HG03280 (cell line): Measurements from ENCODE around the gene COMMD9.

Experiments
- ATAC-seq: cut with Tn5 transposase; IDR thresholded peaks from one replicate; pipeline ENCODE4 v1.9.1; 2021; ENCODE audit warnings: mild to moderate bottlenecking, moderate library complexity; ENCODE audit not compliant: unreplicated experiment

The COMMD9 gene

GRCh38 chr11:36258730-36259360, 30.4 kb downstream of the COMMD9 start:
- no peak for ATAC-seq

DNA sequence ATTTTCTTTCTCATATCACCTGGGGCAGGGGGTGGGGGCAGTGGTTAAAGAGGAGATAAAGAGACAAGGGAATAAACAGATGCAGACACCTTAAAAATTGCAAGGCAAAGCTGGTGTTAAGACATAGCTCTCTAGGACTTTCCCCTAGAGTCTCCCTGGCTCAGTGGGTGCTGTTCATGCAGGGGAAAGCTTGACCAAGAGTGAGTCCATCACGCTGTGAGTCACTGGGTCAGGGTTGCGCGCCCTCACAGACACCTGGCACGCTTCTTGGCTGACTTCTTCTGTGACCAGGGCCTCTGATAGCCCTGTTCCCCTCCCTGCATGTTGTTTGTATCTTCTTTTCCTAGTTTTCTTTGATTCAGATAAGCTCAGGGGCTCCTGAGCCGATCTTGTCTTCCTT, 31.9 kb downstream of the COMMD9 start:
- no peak for ATAC-seq

GRCh38 chr11:36254713-36255112, 34.5 kb downstream of the COMMD9 start:
- no peak for ATAC-seq

DNA sequence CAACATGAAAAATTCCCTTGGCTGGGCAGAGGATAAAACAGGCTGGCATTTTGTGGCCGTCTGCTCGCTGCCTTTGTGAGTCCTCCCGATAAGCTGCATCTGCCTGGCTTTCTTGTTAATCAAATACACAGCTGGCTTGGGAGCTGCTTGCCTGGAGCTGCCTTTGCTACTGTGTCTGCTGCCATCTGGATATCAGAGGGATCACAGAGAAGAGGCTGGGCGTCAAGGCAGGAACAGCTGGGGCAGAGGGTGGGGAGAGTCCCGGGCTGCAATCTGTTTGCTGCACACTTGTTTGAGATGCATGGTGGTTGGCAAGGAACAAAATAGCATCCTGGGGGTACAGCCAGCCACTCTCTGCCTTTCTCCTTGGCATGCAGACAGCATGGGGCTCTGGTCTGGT, 36.0 kb downstream of the COMMD9 start:
- ATAC-seq, result no peak

GRCh38 chr11:36251823-36252222, 37.4 kb downstream of the COMMD9 start:
- no peak for ATAC-seq

GRCh38 chr11:36249246-36249645, 40.0 kb downstream of the COMMD9 start:
- no peak for ATAC-seq

DNA sequence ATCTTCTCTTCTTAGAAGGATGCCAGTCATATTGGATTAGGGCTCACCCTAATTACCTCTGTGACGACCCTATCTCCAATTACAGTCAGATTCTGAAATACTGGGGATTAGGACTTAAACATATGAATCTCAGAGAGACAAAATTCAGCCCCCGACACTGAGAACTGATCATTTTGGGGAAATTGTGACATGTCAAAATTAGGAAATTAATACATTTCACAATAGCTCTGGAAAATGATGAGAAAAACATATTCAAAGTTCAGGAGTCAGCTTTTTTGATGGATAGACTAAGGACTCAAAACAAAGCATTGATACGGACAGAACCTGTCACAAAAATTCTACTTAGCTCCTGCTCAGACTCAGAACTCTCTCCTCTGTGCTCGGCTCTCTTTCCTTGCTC, 40.8 kb downstream of the COMMD9 start:
- no peak for ATAC-seq

GRCh38 chr11:36247493-36247892, 41.7 kb downstream of the COMMD9 start:
- ATAC-seq, result no peak

- no peak for ATAC-seq
Observed at GRCh38 chr11:36243641-36244040, 45.6 kb downstream of the COMMD9 start.

GRCh38 chr11:36241497-36241896, 47.7 kb downstream of the COMMD9 start:
- no peak for ATAC-seq

- ATAC-seq, result no peak
Observed at GRCh38 chr11:36240801-36241200, 48.4 kb downstream of the COMMD9 start.

GRCh38 chr11:36240173-36240572, 49.1 kb downstream of the COMMD9 start:
- no peak for ATAC-seq

DNA sequence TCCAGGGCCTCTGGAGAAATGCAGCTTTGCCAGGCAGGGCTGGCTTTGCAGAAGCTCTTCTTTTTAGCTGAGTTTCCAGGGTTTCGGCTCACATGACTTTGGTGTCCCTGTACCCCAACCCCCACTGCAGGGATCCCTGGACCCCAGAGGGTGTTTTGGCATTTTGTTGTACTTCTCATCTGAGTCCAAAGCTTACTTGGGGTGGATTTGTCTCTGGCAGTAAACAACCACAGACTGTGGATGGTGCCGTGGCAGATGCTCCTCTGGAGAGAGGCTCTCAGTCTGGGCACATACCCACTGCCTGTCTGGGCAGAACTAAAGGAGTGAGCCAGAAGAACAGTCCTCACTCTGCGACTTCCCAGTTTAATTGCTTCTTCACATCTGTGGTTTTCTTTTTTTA, 49.6 kb downstream of the COMMD9 start:
- ATAC-seq, result no peak

DNA sequence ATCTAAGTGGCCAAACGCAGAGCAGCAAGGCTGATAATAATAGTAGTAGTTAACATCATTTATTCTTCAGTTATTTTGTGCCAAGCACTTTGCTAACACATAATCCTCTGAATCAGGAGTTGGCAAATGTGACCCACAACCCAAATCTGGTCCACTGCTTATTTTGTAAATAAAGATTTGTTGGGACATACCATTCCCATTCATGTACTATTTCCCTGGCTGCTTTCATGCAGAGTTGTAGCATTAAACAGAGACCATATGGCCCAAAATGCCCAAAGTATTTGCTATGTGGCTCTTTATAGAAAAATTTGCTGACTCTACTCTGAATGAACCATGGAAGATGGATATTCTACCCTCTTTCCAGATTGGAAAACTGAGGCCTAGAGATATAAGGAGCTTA, 50.3 kb downstream of the COMMD9 start:
- ATAC-seq, result no peak

DNA sequence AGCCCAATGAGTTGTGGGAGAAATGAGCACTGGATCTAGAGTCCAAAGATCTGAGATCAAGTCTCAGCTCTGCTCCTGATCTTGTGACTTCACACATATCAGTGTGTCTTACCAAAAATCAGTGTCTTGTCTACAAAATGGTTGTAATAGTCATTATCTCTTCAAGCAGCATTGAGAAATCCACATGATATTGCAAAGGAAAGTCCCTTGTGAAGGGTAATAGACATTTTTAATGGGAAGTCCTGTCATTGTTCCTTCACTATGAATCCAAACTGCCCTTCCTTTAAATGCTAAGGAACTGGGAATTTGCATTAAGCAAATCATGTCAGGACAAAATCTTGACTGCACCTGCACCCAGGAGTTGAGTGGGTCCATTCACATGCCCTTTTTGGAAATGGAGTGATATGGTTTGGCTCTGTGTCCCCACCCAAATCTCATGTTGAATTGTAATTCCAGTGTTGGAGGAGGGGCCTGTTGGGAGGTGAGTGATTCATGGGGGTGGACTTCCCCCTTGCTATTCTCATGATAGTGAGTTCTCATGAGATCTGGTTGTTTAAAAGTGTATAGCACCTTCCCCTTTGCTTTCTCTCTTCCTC, 51.1 kb downstream of the COMMD9 start:
- ATAC-seq, result no peak

DNA sequence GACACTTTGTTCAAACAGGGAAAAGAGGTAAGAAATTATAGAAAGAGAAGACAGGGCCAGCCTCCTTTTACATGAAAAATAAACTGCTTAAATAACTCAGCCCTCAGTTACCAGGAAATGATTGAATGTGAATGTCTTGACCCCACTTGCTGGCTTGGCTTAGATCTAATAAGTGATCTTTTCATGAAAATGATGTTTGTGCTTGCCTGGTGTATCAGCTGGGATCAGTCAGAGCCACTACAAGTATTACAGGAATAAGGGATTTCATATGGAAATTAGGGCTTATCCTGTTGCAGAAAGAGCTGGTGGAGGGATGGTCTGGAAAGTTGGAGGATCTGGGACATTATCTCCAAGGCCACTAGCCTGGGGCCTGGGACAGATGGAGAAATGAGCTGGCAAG, 51.8 kb downstream of the COMMD9 start:
- no peak for ATAC-seq

DNA sequence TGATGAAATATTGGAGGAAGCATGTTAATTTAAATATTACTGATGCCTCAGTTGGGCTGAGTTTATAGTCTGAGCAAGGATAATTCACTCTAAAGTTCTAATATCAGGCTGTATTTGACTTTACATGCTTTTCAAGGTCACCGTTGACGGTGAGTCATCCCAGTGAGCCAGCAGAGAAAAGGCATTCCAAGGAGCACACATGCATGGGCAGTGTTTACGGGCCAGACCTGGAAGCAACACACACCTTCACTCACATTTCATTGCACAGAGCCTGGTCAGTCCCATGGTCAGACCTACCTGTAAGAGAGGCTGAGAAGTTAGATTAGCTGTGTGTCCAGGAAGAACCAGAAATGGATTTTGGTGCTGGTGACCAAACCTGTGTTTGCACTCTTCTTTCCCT, 53.5 kb downstream of the COMMD9 start:
- ATAC-seq, result no peak

GRCh38 chr11:36234825-36235224, 54.4 kb downstream of the COMMD9 start:
- ATAC-seq, result no peak

DNA sequence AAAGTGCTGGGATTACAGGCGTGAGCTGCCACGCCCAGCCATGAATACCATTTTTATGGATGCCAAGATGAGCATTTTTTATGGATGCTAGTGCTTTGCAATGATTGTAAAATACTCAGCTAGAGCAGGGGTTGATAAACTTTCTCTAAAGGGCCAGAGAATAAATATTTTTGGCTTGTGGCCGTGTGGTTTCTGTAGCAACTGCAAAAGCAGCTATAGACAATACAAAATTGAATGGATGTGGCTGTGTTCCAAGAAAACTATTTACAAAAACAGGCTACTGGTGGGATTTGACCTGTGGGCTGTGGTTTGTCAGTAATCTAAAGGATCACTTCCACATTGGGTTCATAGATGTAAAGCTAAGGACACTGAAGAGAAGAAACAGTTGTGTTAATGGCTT, 56.0 kb downstream of the COMMD9 start:
- no peak for ATAC-seq

DNA sequence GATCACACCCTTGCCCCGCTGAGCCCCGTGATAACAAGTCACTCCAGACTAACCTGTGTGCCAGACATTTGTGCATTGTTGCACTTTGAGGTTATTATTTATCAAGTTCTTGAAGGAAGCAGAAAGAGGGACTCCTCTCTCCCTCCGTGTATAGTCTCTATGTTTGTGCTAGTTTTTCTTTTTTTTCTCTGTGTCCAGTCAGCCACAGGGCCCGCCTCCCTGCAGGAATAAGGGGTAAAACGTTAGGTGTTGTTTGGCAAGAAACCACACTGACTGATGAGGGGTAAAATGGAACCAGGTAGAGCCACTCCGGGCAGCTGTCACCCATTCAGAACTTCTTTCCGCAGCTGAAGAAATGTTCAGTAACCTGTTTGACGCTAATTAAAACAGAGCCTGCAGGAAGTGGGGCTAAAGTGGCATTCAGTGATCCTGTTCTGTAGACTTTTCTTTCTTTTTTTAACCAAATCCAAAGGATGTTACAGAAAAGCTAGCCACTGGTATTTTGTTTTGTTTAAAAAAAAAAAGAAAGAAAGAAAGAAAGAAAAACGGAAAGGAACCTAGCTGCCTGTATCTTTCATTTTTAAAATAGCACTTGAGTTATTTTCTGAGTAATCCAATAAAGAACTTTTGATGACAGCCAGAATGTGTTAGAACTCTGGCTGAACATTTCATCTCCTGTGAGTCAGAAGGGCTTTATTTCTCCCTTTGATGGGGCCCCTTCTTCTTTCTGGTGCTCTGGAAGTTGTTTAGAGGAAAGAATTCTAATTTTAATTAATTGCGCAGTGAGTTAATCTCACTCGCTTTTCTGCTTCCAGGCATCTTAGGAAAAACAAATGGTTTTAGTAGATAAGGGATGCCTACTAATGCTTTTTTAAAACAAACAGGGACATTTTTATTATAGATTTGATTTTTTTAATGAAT, 58.2 kb downstream of the COMMD9 start:
- ATAC-seq, result no peak

DNA sequence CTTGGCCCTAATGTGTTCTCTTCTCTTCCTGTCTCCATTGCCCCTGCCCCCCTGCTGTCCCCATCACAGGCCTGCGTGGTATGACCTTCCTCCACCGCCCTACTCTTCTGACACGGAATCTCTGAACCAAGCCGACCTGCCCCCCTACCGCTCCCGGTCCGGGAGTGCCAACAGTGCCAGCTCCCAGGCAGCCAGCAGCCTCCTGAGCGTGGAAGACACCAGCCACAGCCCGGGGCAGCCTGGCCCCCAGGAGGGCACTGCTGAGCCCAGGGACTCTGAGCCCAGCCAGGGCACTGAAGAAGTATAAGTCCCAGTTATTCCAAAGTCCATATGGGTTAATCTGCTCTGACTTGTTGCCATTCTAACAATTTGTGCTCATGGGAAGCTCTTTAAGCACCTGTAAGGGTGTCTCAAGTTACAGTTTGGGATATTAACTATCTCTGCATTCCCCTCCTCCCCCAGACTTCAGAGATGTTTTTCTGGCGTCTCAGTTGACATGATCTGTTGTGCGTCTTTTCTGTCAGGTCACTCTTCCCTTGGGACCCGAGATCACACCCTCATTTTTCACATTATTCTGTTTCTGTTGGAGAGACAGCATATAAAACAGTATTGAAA, 60.0 kb downstream of the COMMD9 start:
- no peak for ATAC-seq

DNA sequence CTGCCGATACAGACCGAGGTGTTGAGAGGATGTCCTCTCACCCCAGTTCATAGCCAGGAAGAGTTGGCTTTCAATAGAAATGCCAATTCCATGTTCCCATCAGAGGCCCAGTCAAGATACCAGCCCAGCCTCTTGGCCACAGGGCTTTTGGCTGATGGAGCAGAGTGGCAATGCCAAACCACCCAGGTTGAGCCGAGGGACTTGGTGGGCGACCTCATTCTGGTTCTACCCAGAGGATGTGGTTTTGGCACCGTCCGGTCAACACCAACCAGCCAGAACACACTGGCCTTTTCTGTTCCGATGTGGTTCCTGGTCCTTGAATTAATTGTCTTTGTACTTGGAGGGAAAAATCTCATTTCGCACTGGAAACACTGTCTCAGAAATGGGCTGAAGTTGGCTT, 60.5 kb downstream of the COMMD9 start:
- ATAC-seq, result no peak
